ENCODE data around the gene ACVR1B.

- TF ChIP-seq USF2 (IDR thresholded peaks at IDR 0.05; ENCODE audit: low read length) (no peak), TBP (IDR thresholded peaks at IDR 0.05; ENCODE audit: low read depth, low read length) (no peak), CTCF (IDR thresholded peaks at IDR 0.05; ENCODE audit: control extremely low read depth in 1 of 3, insufficient read depth in 1 of 3, low read depth in 1 of 3, low read length in 3 of 3) (0 out of 4 replicates have a peak, but pooled peaks of 1 of the 3 experiments have one; percentile 13), SRF (IDR thresholded peaks at IDR 0.05; ENCODE audit: low read depth, low read length) (no peak), SP2 (IDR thresholded peaks at IDR 0.05; ENCODE audit: low read length) (no peak), POLR2AphosphoS5 (IDR thresholded peaks at IDR 0.05; ENCODE audit: low read depth, low read length) (no peak), ATF3 (IDR thresholded peaks at IDR 0.05; ENCODE audit: insufficient read depth, low read depth, low read length) (peak; percentile 37; the same call in 1 of the 2 replicates), BRCA1 (IDR thresholded peaks at IDR 0.05; ENCODE audit: low read depth, low read length) (no peak), E2F6 (IDR thresholded peaks at IDR 0.05) (peak; percentile 99), CHD2 (IDR thresholded peaks at IDR 0.05; ENCODE audit: low read length) (no peak), YY1 (IDR thresholded peaks at IDR 0.05; ENCODE audit: low read depth, low read length) (no peak), RAD21 (IDR thresholded peaks at IDR 0.05 in 1 of 2, conservative IDR thresholded peaks at IDR 0.05 in 1 of 2; ENCODE audit: low read depth in 2 of 2, low read length in 2 of 2) (no peak), GTF2F1 (IDR thresholded peaks at IDR 0.05; ENCODE audit: borderline replicate concordance, low read depth, low read length) (no peak)
These were observed 85.9 kb downstream of the ACVR1B start for GRCh38 chr12:52037248-52037861.
